ENCODE results near the gene FAM184A.

The FAM184A gene

DNA sequence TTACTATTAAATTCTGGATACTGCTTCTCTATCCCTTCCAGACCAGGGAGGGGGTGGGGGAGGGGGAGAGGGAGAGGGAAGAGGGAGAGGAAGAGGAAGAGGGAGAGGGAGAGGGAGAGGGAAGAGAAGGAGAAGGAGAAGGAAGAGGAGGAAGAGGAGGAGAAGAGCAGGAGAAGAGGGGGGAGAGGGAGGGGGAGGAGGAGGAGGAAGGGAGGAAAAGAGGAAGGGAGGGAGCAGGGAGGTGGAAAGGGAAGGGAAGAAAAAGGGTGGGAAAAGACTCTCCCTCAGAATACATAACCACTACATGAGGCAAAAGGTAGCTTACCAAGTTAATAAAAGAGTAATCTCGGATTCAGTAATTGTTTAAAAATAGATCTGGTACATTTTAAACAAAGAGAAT is 46.0 kb downstream of the FAM184A start:
- TF ChIP-seq, protein P1, sequence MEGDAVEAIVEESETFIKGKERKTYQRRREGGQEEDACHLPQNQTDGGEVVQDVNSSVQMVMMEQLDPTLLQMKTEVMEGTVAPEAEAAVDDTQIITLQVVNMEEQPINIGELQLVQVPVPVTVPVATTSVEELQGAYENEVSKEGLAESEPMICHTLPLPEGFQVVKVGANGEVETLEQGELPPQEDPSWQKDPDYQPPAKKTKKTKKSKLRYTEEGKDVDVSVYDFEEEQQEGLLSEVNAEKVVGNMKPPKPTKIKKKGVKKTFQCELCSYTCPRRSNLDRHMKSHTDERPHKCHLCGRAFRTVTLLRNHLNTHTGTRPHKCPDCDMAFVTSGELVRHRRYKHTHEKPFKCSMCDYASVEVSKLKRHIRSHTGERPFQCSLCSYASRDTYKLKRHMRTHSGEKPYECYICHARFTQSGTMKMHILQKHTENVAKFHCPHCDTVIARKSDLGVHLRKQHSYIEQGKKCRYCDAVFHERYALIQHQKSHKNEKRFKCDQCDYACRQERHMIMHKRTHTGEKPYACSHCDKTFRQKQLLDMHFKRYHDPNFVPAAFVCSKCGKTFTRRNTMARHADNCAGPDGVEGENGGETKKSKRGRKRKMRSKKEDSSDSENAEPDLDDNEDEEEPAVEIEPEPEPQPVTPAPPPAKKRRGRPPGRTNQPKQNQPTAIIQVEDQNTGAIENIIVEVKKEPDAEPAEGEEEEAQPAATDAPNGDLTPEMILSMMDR (IDR thresholded peaks at IDR 0.05; ENCODE audit: low read depth, low read length) = no peak

DNA sequence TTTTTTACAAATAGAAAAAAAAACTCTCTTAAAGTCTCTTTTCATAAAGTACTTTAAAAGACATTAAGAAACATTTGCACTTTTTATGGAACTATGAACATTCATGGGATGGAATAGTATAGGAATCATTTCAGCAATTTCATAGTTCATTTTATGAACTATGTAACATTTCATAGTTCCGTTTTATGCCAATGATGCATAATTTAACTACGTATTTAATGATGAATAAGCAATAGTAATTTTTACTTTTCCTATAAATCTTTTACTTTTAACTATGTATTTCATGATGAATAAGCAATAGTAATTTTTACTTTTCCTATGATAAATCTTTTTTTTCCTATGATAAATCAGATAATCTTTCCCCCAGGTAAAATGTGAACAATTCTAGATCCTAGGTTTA is 47.7 kb downstream of the FAM184A start:
- no peak for DNase-seq
- no peaks in the 10 kb centered on the region for H3K27me3 ChIP-seq
- H3K4me3 ChIP-seq (ENCODE audit: low read depth, low read length) = no peak overlapping the region
- H3K9me3 ChIP-seq = no peaks in the 10 kb centered on the region
- H3K36me3 ChIP-seq = no peaks in the 10 kb centered on the region
- H3K4me1 ChIP-seq = no peaks in the 10 kb centered on the region
- TF ChIP-seq, protein P1 (IDR thresholded peaks at IDR 0.05; ENCODE audit: low read depth, low read length) = no peak

More for the DNA sequence above, 46.0 kb downstream of the FAM184A start:
- Histone ChIP-seq H3K36me3 (no peaks in the 10 kb centered on the region), H3K27me3 (no peaks in the 10 kb centered on the region), H3K9me3 (no peaks in the 10 kb centered on the region), H3K4me3 (ENCODE audit: low read depth, low read length) (no peak overlapping the region), H3K4me1 (no peaks in the 10 kb centered on the region)
- DNase-seq = no peak

DNA sequence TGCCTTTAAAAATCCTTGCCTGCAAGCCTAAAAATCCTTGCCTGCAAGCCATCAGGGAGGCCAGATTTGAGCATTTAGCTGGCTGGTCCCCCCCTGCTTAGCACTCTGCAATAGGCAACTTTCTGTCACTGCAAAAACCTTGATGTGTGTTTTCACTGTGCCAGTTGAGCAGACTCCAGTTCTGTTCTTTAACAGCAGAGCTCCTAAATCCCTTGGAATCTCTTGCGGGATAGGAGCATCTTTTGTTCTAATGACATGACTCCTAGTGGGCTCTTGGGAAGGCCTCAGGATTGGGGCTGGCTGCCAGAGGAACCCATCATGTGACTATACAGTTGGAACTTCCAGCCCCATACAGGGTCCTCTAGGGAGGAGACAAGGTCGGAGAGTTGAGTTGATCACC is 50.4 kb downstream of the FAM184A start:
- H3K27me3 ChIP-seq = no peaks in the 10 kb centered on the region
- DNase-seq = no peak
- H3K9me3 ChIP-seq = no peaks in the 10 kb centered on the region
- H3K36me3 ChIP-seq = no peaks in the 10 kb centered on the region
- no peak overlapping the region for H3K4me3 ChIP-seq (ENCODE audit: low read depth, low read length)
- TF ChIP-seq, protein P1 (IDR thresholded peaks at IDR 0.05; ENCODE audit: low read depth, low read length) = no peak
- H3K4me1 ChIP-seq = no peaks in the 10 kb centered on the region

DNA sequence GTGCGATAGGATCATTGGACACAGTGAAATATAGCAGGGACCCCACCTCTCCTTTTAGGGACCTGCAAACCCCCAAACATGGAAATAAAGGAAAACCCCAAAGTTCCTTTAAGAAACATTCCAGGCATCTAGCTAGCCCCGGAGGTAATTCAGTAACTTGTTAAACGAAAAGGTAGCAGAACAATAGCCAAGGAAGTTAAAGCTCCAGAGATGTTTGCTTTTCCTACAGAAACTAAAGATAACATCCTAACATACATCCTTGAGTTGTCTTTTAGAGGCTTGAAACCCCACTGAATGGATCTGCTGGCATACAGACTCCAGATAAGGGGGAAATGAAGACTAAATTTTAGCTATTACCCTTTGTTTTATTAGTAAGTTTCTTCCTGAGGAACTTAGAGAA is 51.0 kb downstream of the FAM184A start:
- H3K27me3 ChIP-seq = no peaks in the 10 kb centered on the region

DNA sequence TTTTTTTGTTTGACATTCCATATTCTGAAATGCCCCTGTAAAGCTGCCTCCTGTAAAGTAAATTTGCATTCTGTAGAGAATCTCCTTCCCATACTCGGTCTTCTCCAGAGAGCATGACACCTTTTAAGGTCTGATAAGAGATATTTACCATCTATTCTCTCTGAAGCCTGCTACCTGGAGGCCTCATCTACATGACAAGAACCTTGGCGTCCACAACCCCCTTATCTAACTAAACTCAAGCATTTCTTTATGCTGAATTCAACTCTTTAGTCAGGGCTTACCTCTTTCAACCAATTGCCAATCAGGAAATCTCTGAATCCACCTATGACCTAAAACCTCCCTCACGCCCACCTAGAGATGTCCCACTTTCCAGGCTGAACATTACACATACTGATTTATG is 51.6 kb downstream of the FAM184A start:
- no peaks in the 10 kb centered on the region for H3K9me3 ChIP-seq
- no peaks in the 10 kb centered on the region for H3K27me3 ChIP-seq
- TF ChIP-seq, protein P1 (IDR thresholded peaks at IDR 0.05; ENCODE audit: low read depth, low read length) = no peak
- no peaks in the 10 kb centered on the region for H3K36me3 ChIP-seq
- H3K4me1 ChIP-seq = no peaks in the 10 kb centered on the region
- no peak overlapping the region for H3K4me3 ChIP-seq (ENCODE audit: low read depth, low read length)
- DNase-seq = no peak

More for the DNA sequence above, 51.0 kb downstream of the FAM184A start:
- Histone ChIP-seq H3K4me1 (no peaks in the 10 kb centered on the region), H3K4me3 (ENCODE audit: low read depth, low read length) (no peak overlapping the region), H3K36me3 (no peaks in the 10 kb centered on the region), H3K9me3 (no peaks in the 10 kb centered on the region)
- no peak for DNase-seq
- TF ChIP-seq, protein P1 (IDR thresholded peaks at IDR 0.05; ENCODE audit: low read depth, low read length) = no peak

DNA sequence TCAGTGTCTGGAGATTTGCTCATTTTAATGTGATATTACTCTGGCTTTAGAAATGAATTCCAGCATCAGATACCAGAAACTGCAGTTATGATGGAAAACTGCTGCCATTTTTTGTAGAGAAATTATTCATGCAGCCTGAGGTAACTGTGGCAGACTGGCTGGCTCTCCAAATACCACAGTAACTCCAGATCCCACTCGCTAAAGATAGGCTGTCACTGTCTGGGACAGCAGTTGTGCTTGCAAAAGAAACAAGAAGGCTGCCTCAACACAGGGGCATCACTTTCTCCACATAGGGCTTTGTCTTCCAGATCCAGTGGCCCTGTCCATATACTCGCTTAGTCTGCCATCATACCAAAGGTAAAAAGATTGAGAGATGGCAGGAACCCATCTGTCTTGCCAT is 52.7 kb downstream of the FAM184A start:
- no peaks in the 10 kb centered on the region for H3K27me3 ChIP-seq

More for the DNA sequence above, 52.7 kb downstream of the FAM184A start:
- TF ChIP-seq, protein P1 (IDR thresholded peaks at IDR 0.05; ENCODE audit: low read depth, low read length) = no peak
- no peaks in the 10 kb centered on the region for H3K9me3 ChIP-seq
- no peak overlapping the region for H3K4me3 ChIP-seq (ENCODE audit: low read depth, low read length)
- DNase-seq = no peak
- no peaks in the 10 kb centered on the region for H3K4me1 ChIP-seq
- no peaks in the 10 kb centered on the region for H3K36me3 ChIP-seq

Data from BE2C (cell line).